ENCODE data around the gene RASA4.
"Not testable (repeated sequence)": the region's sequence is repeated elsewhere in the genome, so short reads cannot be mapped to it uniquely, and the experiment has no call there.

Gene RASA4

DNA sequence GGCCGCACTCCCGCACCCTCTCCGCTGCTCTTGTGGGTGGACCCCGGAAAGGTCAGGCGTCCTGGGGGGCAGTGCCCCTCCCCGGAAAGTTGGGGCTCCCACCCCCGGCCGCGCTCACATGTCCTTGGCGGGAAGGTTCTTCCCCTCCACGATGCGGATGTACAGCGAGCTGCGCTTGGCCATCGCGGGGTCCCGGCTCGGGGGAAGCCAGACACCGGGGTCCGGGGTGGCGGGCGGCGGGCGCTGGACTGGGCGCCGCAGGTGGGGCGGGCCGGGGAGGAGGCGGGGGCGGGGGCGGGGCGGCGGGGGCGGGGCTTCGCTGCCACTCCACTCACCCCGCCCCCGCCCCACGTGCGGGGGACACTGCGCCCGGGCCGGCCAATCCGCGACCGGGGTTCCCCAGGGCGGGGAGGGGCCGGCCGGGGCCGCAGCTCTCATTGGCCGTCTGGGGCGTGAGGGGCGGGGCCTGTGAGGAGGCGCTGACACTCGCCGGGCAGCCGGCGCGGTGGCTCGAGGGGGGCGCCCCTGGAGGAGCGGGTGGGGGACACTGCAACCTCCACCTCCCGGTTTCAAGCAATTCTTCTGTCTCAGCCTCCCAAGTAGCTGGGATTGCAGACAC is at the start of gene RASA4:
RASA4 (minus strand) TSS at position 250 of the 619 bp plus-strand sequence; CDS start at position 183, 67 bp downstream.
- intact Hi-C loops (cut with DNase I): not testable (repeated sequence)
- DNase-seq: peak in 7 of 10 donors; percentile 28 to 88 (median 65)

DNA sequence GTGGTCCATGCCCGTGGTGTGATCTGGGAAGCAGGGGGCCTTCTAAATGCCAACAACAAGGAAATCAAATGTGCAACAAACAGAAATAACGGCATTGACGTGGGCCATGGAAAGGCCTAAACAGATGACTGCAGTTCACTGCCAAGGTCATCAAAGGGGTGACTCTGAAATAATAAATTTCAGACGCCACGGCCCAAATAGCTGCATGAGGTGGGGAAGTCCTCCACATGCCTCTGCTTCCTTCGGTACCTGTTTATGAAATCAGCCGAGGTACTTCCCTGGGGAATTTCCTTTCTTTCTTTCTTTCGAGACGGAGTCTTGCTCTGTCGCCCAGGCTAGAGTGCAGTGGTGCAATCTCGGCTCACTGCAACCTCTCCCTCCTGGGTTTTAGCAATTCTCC is 48.2 kb upstream of the RASA4 start:
- DNase-seq: peak in 1 of 10 donors; percentile 17
- intact Hi-C loops (cut with DNase I): not testable (repeated sequence)

- intact Hi-C loops (cut with DNase I); DNase-seq: not testable (repeated sequence)
Measured at GRCh38 chr7:102649924-102650323, 33.4 kb upstream of the RASA4 start, which contains the start of gene SPDYE2B. Gene SPDYE2B, plus strand, starts transcription at chr7:102650319. Its CDS starts 2,030 bp downstream, at chr7:102652349.

DNA sequence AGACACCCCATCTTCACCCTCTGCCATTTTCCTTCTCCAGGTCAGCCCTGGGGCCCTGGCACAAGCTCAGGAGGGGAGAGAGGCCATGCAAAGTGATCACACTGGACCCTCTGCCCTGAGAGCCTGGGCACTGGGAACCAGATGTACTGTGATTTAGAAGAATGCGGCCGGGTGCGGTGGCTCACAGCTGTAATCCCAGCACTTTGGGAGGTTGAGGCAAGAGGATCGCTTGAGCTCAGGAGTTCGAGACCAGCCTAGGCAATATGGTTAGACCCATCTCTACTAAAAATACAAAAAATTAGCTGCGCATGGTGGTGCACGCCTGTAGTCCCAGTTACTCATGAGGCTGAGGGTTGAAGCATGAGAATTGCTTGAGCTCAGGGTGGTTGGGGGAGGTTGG is 31.3 kb upstream of the RASA4 start:
- intact Hi-C loops (cut with DNase I): not testable (repeated sequence)
- DNase-seq: peak in 2 of 10 donors; percentile 25 to 62

DNA sequence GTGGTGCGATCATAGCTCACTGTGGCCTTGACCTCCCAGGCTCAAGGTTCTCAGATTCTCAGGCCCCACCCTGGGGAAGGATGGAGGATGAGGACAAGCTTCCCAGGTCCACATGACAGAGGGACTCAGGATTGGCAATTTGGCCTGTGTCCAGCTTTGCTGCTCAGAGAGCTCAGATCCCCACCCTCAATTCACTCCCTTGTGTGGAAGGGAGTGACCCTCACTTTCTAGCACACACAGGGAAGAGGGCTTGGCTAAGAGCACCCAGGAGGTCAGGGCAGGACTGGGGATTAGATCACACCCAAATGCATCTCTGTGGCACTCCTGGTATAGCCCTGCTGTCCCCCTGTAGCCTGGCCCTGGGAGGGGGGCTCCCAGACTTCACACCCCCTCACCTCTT is 26.8 kb upstream of the RASA4 start:
- intact Hi-C loops (cut with DNase I); DNase-seq: not testable (repeated sequence)

GRCh38 chr7:102642691-102643090 is 26.1 kb upstream of the RASA4 start, which contains the start of gene UPK3BL1:
Gene UPK3BL1, minus strand, starts transcription at chr7:102642791. Its CDS starts 50 bp downstream, at chr7:102642741.
- intact Hi-C loops (cut with DNase I); DNase-seq: not testable (repeated sequence)

- intact Hi-C loops (cut with DNase I): not testable (repeated sequence)
- DNase-seq: peak in 3 of 10 donors; percentile 12 to 16 (median 13)
Measured at GRCh38 chr7:102638848-102639247, 22.3 kb upstream of the RASA4 start.

- intact Hi-C loops (cut with DNase I): not testable (repeated sequence)
Measured at GRCh38 chr7:102636956-102637355, 20.4 kb upstream of the RASA4 start.

DNA sequence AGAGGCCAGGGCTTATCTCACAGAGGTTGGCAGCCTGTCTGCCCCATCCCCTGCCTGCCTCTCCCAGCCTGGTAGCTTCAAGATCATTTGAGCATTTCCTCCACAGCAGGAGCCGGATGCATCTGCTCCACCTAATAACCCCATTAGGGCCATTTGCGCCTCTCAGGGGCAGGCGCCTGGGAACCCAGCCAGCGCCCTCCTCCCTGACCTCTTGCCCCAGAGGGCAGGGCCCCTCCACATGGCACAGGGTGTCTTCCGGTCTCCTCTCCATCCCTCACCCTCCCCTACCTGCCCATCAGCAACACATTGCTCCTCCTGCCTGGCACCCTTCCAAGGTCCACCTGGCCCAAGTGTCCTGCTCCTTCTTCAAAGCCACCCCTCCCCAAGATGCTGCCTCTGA is 18.8 kb upstream of the RASA4 start:
- DNase-seq; intact Hi-C loops (cut with DNase I): not testable (repeated sequence)

More at GRCh38 chr7:102636956-102637355, 20.4 kb upstream of the RASA4 start:
- peak in 2 of 10 donors; percentile 2 to 18 for DNase-seq

- peak in 2 of 10 donors; percentile 18 to 24 for DNase-seq
- intact Hi-C loops (cut with DNase I): not testable (repeated sequence)
Measured at GRCh38 chr7:102634299-102634698, 17.7 kb upstream of the RASA4 start.

DNA sequence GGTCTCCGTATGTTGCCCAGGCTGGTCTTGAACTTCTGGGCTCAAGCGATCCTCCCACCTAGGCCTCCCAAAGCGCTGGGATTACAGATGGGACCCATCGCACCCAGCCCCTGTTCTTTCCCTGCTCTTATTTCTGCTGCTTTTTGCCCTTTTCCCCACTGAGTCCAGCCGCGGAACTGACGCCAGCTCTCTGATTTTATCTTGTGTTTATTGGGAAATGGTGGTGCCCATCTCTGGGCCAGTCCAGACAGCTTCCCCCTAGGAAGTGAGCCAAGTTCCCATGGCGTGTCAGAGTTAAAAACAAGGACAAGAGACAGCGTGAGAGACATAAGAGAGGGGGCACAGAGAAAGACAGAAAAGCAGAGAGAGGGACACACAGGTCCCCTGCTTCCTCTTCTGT is 14.1 kb upstream of the RASA4 start:
- DNase-seq; intact Hi-C loops (cut with DNase I): not testable (repeated sequence)

- intact Hi-C loops (cut with DNase I); DNase-seq: not testable (repeated sequence)
Measured at GRCh38 chr7:102627271-102627904, 10.8 kb upstream of the RASA4 start.

- peak in 1 of 10 donors; percentile 29 for DNase-seq
- intact Hi-C loops (cut with DNase I): not testable (repeated sequence)
Measured at GRCh38 chr7:102618122-102618521, 1.6 kb upstream of the RASA4 start.

- DNase-seq; intact Hi-C loops (cut with DNase I): not testable (repeated sequence)
Measured at GRCh38 chr7:102615930-102616329, 626 bp downstream of the RASA4 start.

DNA sequence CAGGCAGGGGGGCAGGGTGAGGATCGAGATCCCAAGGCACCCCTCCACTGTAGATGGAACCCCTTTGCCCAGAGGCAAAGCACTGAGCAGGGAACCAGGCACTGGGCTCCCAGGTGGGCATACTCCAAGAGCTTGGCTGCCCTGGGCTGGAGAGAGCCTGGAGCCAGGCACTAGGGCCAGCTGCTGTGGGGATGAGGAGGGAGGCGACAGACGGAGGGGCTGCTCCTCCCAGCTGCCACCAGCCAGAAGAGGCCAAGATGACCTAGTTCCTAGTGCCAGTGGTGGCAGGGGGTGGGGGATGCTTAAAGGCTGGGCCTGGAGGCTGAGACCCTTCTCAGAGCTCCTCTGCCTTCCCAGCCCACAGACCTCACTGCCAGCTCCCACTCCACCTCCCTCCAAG is 1.7 kb downstream of the RASA4 start:
- intact Hi-C loops (cut with DNase I); DNase-seq: not testable (repeated sequence)

DNA sequence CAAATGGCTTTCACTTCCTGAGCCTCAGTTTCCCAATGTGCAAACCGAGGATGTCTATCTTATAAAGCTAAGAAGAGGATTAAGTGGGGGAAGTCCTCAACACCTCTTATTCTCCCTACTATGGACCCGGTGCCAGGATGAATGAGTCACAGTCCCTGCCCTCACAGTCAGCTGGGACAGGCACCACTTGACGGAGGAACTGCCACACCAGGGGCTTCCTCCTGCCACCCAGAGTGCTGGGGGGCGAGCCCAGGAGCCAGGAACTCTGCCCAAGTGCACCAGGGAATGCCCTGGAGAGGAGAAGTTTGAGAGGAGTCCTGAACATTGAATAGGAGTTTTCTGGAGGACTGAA is 2.2 kb downstream of the RASA4 start:
- intact Hi-C loops (cut with DNase I); DNase-seq: not testable (repeated sequence)

DNA sequence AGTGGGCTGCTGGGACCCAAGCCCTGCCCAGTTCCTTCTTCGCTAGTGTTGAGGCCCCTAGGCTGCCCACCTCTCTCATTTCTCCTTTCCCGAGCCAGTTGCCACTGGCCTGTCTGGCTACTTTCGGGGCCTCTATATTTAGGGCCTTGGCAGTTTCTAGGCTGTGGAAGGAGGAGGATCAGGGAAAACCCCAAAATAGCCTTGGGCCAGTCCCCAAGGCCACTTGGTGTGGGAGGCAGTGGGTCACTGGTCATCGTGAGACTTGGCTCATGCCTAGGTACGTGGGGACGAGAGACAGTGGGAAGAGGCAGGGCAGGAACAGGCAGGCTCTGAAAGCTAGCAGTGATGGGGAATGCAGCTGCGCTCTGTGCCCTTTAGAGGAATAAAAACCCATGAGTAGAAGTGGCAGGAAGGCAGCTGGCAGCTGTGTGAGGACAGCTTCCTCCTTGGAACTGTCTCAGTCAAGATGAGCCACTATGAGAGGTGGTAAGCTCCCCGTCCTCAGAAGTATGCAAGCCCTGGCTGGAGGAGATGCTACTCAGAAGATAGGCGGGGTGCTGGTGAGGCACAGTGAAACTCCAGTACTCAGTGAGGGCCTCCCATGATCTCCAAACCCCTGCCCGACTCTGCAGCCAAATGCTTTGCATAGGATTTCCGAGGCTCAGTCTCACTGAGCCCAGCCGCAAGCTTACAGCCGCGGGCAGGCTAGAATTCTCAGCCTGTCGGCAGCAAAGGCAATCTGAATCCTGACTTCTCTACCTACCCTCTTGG is 2.8 kb downstream of the RASA4 start:
- intact Hi-C loops (cut with DNase I): not testable (repeated sequence)
- DNase-seq: peak in 3 of 10 donors; percentile 8 to 32 (median 9)

- intact Hi-C loops (cut with DNase I): not testable (repeated sequence)
- peak in 5 of 10 donors; percentile 15 to 75 (median 54) for DNase-seq
Measured at GRCh38 chr7:102611675-102612325, 4.8 kb downstream of the RASA4 start.

GRCh38 chr7:102611013-102611674 is 5.4 kb downstream of the RASA4 start:
- DNase-seq; intact Hi-C loops (cut with DNase I): not testable (repeated sequence)

- intact Hi-C loops (cut with DNase I): not testable (repeated sequence)
- peak in 2 of 10 donors; percentile 75 to 80 for DNase-seq
Measured at GRCh38 chr7:102610441-102610840, 6.1 kb downstream of the RASA4 start.
